ENCODE measurements around the gene CARM1.
"Not testable (repeated sequence)": the region's sequence is repeated elsewhere in the genome, so short reads cannot be mapped to it uniquely, and the experiment has no call there.

Gene CARM1

GRCh38 chr19:10935371-10936059 is 64.2 kb downstream of the CARM1 start:
- no peak for DNase-seq

- DNase-seq = peak; percentile 26
Observed at GRCh38 chr19:10936661-10937084, 65.3 kb downstream of the CARM1 start.

- not testable (repeated sequence) for DNase-seq
Observed at GRCh38 chr19:10941649-10942048, 70.3 kb downstream of the CARM1 start.

- not testable (repeated sequence) for DNase-seq
Observed at GRCh38 chr19:10943412-10943811, 72.1 kb downstream of the CARM1 start.

DNA sequence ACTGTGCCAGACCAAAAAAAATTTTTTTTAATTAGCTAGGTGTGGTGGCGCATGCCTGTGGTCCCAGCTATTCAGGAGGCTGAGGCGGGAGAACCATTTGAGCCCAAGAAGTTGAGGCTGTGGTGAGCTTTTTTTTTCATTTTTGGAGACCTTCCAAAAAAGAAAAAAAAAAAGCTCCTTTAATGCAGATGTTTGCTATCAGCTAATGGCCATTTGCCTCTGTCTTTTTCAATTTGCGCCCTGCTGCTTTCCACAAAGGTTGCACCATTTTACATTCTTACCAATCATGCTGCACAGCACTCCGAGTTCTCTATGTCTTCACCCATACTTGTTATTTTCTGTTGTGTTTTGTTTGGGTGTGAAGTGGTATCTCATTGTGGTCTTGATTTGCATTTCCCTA is 73.9 kb downstream of the CARM1 start:
- no peak for DNase-seq

DNA sequence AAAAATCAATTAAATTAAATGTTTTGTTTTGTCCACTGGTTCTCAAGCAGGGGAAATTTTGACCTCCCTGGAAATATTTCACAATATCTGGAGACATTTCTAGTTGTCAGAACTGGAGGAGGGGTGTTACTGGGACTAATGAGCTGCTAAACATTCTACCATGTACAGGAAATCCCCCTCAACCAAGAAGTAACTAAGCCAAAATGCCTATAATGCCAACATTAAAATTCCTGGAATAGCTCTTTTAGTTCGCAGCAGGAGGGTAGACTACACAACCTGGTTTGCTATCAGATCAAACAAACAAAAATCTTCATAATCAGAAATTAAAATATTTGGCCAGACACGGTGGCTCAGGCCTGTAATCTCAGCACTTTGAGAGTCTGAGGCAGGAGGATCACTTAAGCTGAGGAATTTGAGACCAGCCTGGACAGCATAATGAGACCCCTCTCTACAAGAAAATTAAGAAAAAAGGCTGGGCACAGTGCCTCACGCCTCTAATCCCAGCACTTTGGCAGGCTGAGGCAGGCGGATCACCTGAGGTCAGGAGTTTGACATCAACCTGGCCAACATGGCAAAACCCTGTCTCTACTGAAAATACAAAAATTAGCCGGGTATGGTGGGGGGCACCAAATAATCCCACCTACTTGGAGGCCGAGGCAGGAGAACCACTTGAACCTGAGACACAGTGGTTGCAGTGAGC is 75.8 kb downstream of the CARM1 start:
- no peak for DNase-seq

- DNase-seq = no peak
Observed at GRCh38 chr19:10952809-10953208, 81.5 kb downstream of the CARM1 start.

DNA sequence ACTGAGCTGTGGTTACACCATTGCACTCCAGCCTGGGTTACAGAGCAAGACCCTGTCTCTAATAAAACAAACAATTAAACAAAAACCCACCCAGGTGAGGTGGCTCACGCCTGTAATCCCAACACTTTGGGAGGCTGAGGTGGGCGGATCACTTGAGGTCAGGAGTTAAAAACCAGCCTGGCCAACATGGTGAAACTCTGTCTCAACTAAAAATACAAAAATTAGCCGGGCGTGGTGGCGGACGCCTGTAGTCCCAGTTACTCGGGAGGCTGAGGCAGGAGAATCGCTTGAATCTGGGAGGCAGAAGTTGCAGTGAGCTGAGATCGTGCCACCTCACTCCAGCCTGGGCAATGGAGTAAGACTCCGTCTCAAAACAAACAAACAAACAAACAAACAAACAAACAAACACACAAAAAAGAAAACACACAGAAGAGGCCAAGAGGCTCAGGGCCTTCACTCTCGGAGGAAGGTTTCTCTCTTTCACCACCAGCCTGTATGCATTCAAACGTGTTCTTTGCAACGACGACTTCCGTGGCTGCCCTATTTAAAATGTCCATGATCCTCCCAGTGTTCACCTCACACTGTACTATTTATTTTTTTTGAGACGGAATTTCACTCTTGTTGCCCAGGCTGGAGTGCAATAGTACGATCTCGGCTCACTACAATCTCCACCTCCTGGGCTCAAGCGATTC is 88.1 kb downstream of the CARM1 start:
- DNase-seq = not testable (repeated sequence)

- peak; percentile 84 for DNase-seq
Observed at GRCh38 chr19:10960314-10961072, 89.1 kb downstream of the CARM1 start, which contains the start of gene SMARCA4. Gene SMARCA4, plus strand, starts transcription at chr19:10961030. Its CDS starts 23,122 bp downstream, at chr19:10984152.

- DNase-seq = no peak
Observed at GRCh38 chr19:10961073-10961860, 89.9 kb downstream of the CARM1 start.

DNA sequence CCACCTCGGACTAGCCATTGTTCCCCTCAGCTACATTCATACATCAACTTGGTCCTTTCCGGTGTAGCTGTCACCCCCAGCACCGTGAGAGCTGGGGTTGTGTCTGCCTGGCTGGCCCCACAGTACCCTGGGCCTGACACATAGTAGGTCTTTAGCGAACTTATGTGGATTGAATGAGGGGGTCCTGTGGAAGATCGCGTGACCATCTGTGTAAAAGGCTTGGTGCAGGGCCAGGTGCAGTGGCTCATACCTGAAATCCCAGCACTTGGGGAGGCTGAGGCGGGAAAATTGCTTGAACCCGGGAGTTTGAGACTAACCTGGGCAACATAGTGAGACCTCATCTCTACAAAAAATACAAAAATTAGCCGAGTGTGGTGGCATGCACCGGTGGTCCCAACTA is 91.5 kb downstream of the CARM1 start:
- DNase-seq = no peak

GRCh38 chr19:10963865-10964264 is 92.5 kb downstream of the CARM1 start:
- no peak for DNase-seq

DNA sequence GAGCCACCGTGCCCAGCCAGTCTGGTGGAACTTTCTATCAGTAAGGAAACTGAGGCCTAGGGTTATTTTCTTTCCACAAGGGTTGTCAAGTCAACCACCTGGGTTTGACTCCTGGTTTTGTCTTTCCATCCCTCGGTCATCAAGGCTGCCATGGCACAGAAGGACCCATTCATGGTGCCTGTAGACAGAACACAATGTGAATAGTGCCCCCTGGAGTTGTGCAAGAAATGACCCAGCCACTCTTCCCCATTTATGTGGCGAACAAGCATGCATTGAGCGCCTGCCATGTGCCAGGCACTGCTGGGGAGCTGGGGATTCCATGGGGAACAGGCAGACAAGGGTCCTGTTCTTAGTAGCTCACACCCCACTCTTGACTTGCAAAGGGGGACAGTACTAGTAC is 93.5 kb downstream of the CARM1 start:
- DNase-seq = no peak

- DNase-seq = no peak
Observed at GRCh38 chr19:10965398-10965797, 94.0 kb downstream of the CARM1 start.

DNA sequence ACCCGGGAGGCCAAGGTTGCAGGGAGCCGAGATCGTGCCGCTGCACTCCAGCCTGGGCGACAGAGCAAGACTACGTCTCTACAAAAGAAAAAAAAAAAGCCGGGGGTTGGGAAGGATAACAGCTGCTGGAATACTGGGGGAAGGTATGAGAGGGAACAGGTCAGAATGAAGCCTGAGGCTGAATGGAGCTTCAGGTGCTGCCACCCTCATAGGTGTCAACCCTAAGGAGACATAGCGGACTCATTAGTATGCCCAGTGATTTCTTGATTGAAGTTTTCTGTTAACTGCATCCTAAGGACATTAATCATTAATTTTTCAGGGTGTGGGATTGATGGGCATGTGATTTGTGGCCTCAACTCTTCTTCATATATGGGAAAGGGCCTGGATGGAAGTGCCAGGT is 95.5 kb downstream of the CARM1 start:
- DNase-seq = no peak

- DNase-seq = no peak
Observed at GRCh38 chr19:10968527-10969135, 97.3 kb downstream of the CARM1 start.

DNA sequence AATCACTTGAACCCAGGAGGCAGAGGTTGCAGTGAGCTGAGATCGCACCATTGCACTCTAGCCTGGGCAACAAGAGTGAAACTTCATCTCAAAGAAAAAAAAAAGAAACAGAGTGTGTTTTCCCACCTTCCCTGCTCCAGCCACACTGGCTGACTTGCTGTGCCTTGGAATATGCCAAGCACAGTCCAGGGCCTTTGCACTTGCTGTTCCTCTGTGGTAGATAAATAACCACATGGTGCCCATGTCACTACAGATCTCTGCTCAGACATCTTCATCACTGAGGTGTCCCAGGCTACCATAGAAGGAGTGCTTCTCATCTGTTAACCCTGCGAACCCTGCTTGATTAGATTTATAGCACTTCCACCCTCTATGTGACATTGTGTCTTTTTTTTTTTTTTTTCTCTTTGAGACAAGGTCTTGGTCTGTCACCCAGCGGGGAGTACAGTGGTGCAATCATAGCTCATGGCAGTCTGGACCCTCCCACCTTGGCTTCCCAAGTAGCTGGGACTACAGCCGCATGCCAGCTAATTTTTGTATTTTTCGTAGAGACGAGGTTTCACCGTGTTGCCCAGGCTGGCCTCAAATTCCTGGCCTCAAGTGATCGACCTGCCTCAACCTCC is 99.9 kb downstream of the CARM1 start:
- no peak for DNase-seq

Measured in NCI-H1436 treated with DMSO at 0.1 percent for 48 hours (cell line).